ENCODE data around the gene ACOT13. TPM values are rescaled to one million over a fixed set of nuclear protein-coding genes. Genes with fewer than 3 reads are reported as not detected.
"Not testable (repeated sequence)": the region's sequence is repeated elsewhere in the genome, so short reads cannot be mapped to it uniquely, and the experiment has no call there.

Gene ACOT13
- total RNA-seq, 1 experiment from 2014 or later = 31.4 TPM

GRCh38 chr6:24753545-24753944, 86.7 kb downstream of the ACOT13 start:
- Mint-ChIP-seq H3K9me3 (ENCODE audit: unreplicated experiment) (no peaks in the 10 kb centered on the region), H3K27me3 (ENCODE audit: insufficient read depth, unreplicated experiment) (no peaks in the 10 kb centered on the region), H3K36me3 (ENCODE audit: insufficient read depth, unreplicated experiment) (no peaks in the 10 kb centered on the region), H3K27ac (ENCODE audit: low read depth, unreplicated experiment) (no peak overlapping the region), H3K4me3 (ENCODE audit: unreplicated experiment) (no peak overlapping the region), H3K4me1 (ENCODE audit: insufficient read depth, unreplicated experiment) (no peaks in the 10 kb centered on the region)
- no peak for DNase-seq (ENCODE audit: unreplicated experiment)
- ChIA-PET CTCF (interaction anchor here (0.6 to 1.3 kb wide), 5 partner anchors 10 to 318 kb away, joined by 3 to 5 read pairs (median 3); no protein-coding TSS in a partner anchor), POLR2A (interaction anchor here (0.6 to 2.5 kb wide), 4 partner anchors 10 to 180 kb away, joined by 3 to 12 read pairs (median 4); partner anchors contain the start of gene C6orf62)
- no TSS peak for BruUV-seq (replicated peaks)
- intact Hi-C loops (cut with micrococcal nuclease) = no loop called here
- TF ChIP-seq, protein P1, sequence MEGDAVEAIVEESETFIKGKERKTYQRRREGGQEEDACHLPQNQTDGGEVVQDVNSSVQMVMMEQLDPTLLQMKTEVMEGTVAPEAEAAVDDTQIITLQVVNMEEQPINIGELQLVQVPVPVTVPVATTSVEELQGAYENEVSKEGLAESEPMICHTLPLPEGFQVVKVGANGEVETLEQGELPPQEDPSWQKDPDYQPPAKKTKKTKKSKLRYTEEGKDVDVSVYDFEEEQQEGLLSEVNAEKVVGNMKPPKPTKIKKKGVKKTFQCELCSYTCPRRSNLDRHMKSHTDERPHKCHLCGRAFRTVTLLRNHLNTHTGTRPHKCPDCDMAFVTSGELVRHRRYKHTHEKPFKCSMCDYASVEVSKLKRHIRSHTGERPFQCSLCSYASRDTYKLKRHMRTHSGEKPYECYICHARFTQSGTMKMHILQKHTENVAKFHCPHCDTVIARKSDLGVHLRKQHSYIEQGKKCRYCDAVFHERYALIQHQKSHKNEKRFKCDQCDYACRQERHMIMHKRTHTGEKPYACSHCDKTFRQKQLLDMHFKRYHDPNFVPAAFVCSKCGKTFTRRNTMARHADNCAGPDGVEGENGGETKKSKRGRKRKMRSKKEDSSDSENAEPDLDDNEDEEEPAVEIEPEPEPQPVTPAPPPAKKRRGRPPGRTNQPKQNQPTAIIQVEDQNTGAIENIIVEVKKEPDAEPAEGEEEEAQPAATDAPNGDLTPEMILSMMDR (IDR thresholded peaks at IDR 0.05; ENCODE audit: unreplicated experiment) = no peak

DNA sequence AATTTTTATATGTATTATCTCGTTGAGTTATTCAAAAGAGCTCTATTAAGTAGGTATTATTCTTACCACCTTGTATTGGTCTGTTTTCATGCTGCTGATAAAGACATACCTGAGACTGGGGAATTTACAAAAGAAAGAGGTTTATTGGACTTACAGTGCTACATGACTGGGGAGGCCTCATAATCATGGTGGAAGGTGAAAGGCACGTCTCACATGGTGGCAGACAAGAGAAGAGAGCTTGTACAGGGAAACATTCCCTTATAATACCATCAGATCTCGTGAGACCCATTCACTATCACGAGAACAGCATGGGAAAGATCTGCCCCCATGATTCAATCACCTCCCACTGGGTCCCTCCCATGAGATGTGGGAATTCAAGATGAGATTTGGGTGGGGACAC, 87.5 kb downstream of the ACOT13 start:
- CTCF ChIA-PET = interaction anchor here (1.2 to 1.3 kb wide), 3 partner anchors 11 to 172 kb away, joined by 3 to 5 read pairs (median 4); no protein-coding TSS in a partner anchor
- H3K9me3 Mint-ChIP-seq (ENCODE audit: unreplicated experiment); intact Hi-C loops (cut with micrococcal nuclease); H3K4me1 Mint-ChIP-seq (ENCODE audit: insufficient read depth, unreplicated experiment); H3K4me3 Mint-ChIP-seq (ENCODE audit: unreplicated experiment); DNase-seq (ENCODE audit: unreplicated experiment); H3K36me3 Mint-ChIP-seq (ENCODE audit: insufficient read depth, unreplicated experiment); H3K27me3 Mint-ChIP-seq (ENCODE audit: insufficient read depth, unreplicated experiment); H3K27ac Mint-ChIP-seq (ENCODE audit: low read depth, unreplicated experiment); BruUV-seq (replicated peaks): not testable (repeated sequence)
- POLR2A ChIA-PET = interaction anchor here (1.4 to 2.5 kb wide), 2 partner anchors 11 to 36 kb away, joined by 4 to 12 read pairs; partner anchors contain the start of gene C6orf62

Other genes with a start within 250 kb of the ACOT13 start
- 0.16 and 0.20 TPM in 2 replicates for gene GPLD1, start 177.5 kb upstream of the ACOT13 start, total RNA-seq (2022)
- 1.7 and 2.0 TPM in 2 replicates for gene ALDH5A1, start 172.1 kb upstream of the ACOT13 start, total RNA-seq (2022)
- gene KIAA0319, start 20.9 kb upstream of the ACOT13 start, total RNA-seq (2022) = 0.05 TPM in 1 of 2 replicates, not detected in the other
- 27.6 and 28.2 TPM in 2 replicates for gene TDP2, start 178 bp upstream of the ACOT13 start, total RNA-seq (2022)
- 96.2 and 101 TPM in 2 replicates for gene C6orf62, start 52.1 kb downstream of the ACOT13 start, total RNA-seq (2022)
- gene GMNN, start 107.9 kb downstream of the ACOT13 start, total RNA-seq (2022) = 12.5 and 22.4 TPM in 2 replicates
- not detected in 2 replicates for gene ARMH2, start 131.8 kb downstream of the ACOT13 start, total RNA-seq (2022)

Data from MCF 10A (cell line).